Measurements from ENCODE around the gene TBC1D8. TPM values are rescaled to one million over a fixed set of nuclear protein-coding genes. Genes with fewer than 3 reads are reported as not detected.
A peak's percentile ranks its signal among the peaks of the same experiment; 100 is the strongest.

The TBC1D8 gene
- total RNA-seq, 1 experiment from 2014 or later, result 5.1 TPM

- no TSS peak for BruUV-seq (replicated peaks)
- POLR2A ChIA-PET (ENCODE audit: low non-redundant PET), result no interaction called here
Measured at GRCh38 chr2:101193033-101193626, 41.9 kb upstream of the TBC1D8 start.

GRCh38 chr2:101190747-101191516, 39.8 kb upstream of the TBC1D8 start:
- intact Hi-C loops (cut with micrococcal nuclease; ENCODE audit: unreplicated experiment), result no loop called here
- no peak for DNase-seq (ENCODE audit: low spot score)
- H3K4me1 ChIP-seq (ENCODE audit: insufficient read depth, low read length, poor library complexity, severe bottlenecking), result no peaks in the 10 kb centered on the region
- no peak overlapping the region for H3K27ac ChIP-seq (ENCODE audit: low read depth, low read length, poor library complexity, severe bottlenecking)
- ChIA-PET POLR2A (ENCODE audit: low non-redundant PET) (no interaction called here), CTCF (no interaction called here)
- H3K9me3 ChIP-seq (ENCODE audit: low read depth, low read length, poor library complexity, severe bottlenecking), result no peaks in the 10 kb centered on the region
- no peaks in the 10 kb centered on the region for H3K27me3 ChIP-seq (replicated peaks; ENCODE audit: insufficient read depth, low read depth, low read length, poor library complexity)
- no TSS peak for BruUV-seq (replicated peaks)
- TF ChIP-seq EZH2 (IDR thresholded peaks at IDR 0.05; ENCODE audit: borderline replicate concordance, low read depth, low read length, poor library complexity, severe bottlenecking) (no peak), CTCF (conservative IDR thresholded peaks at IDR 0.05; ENCODE audit: low read depth, low read length) (no peak)
- H3K36me3 ChIP-seq (ENCODE audit: insufficient read depth, low read length, poor library complexity, severe bottlenecking), result no peaks in the 10 kb centered on the region
- no peak overlapping the region for H3K4me3 ChIP-seq (ENCODE audit: low read depth, low read length, poor library complexity, severe bottlenecking)

More at GRCh38 chr2:101193033-101193626, 41.9 kb upstream of the TBC1D8 start:
- H3K4me3 ChIP-seq (ENCODE audit: low read depth, low read length, poor library complexity, severe bottlenecking), result no peak overlapping the region
- no peak for TF ChIP-seq CTCF (conservative IDR thresholded peaks at IDR 0.05; ENCODE audit: low read depth, low read length)
- no peak for TF ChIP-seq EZH2 (IDR thresholded peaks at IDR 0.05; ENCODE audit: borderline replicate concordance, low read depth, low read length, poor library complexity, severe bottlenecking)
- no peaks in the 10 kb centered on the region for H3K36me3 ChIP-seq (ENCODE audit: insufficient read depth, low read length, poor library complexity, severe bottlenecking)
- H3K27ac ChIP-seq (ENCODE audit: low read depth, low read length, poor library complexity, severe bottlenecking), result no peak overlapping the region
- H3K27me3 ChIP-seq (replicated peaks; ENCODE audit: insufficient read depth, low read depth, low read length, poor library complexity), result no peaks in the 10 kb centered on the region
- no peak for DNase-seq (ENCODE audit: low spot score)
- no peaks in the 10 kb centered on the region for H3K4me1 ChIP-seq (ENCODE audit: insufficient read depth, low read length, poor library complexity, severe bottlenecking)
- intact Hi-C loops (cut with micrococcal nuclease; ENCODE audit: unreplicated experiment), result no loop called here
- CTCF ChIA-PET, result no interaction called here
- H3K9me3 ChIP-seq (ENCODE audit: low read depth, low read length, poor library complexity, severe bottlenecking), result no peaks in the 10 kb centered on the region

GRCh38 chr2:101188683-101189405, 37.7 kb upstream of the TBC1D8 start:
- peak; percentile 59 for DNase-seq (ENCODE audit: low spot score)
- intact Hi-C loops (cut with micrococcal nuclease; ENCODE audit: unreplicated experiment), result no loop called here
- peak; percentile 74 for TF ChIP-seq CTCF (conservative IDR thresholded peaks at IDR 0.05; ENCODE audit: low read depth, low read length)
- no peak for TF ChIP-seq EZH2 (IDR thresholded peaks at IDR 0.05; ENCODE audit: borderline replicate concordance, low read depth, low read length, poor library complexity, severe bottlenecking)
- no peaks in the 10 kb centered on the region for H3K9me3 ChIP-seq (ENCODE audit: low read depth, low read length, poor library complexity, severe bottlenecking)
- H3K27me3 ChIP-seq (replicated peaks; ENCODE audit: insufficient read depth, low read depth, low read length, poor library complexity), result no peaks in the 10 kb centered on the region
- no peak overlapping the region for H3K4me3 ChIP-seq (ENCODE audit: low read depth, low read length, poor library complexity, severe bottlenecking)
- no TSS peak for BruUV-seq (replicated peaks)
- no peaks in the 10 kb centered on the region for H3K36me3 ChIP-seq (ENCODE audit: insufficient read depth, low read length, poor library complexity, severe bottlenecking)
- POLR2A ChIA-PET (ENCODE audit: low non-redundant PET), result interaction anchor here (0.6 kb wide), 1 partner anchor 166 kb away, joined by 4 read pairs; no protein-coding TSS in a partner anchor
- CTCF ChIA-PET, result interaction anchor here (0.5 to 1.4 kb wide), 9 partner anchors 12 to 176 kb away, joined by 3 to 7 read pairs (median 4); no protein-coding TSS in a partner anchor
- no peak overlapping the region for H3K27ac ChIP-seq (ENCODE audit: low read depth, low read length, poor library complexity, severe bottlenecking)
- H3K4me1 ChIP-seq (ENCODE audit: insufficient read depth, low read length, poor library complexity, severe bottlenecking), result no peaks in the 10 kb centered on the region

Measured in A673 (cell line).